ENCODE results near the gene CHPF.

CHPF gene

GRCh38 chr2:219493086-219493485 is 50.5 kb downstream of the CHPF start:
- no peak for DNase-seq

GRCh38 chr2:219492575-219492974 is 51.0 kb downstream of the CHPF start:
- no peak for DNase-seq

GRCh38 chr2:219491278-219491963 is 52.2 kb downstream of the CHPF start:
- no peak for DNase-seq

- no peak for DNase-seq
Observed at GRCh38 chr2:219490600-219491130, 52.9 kb downstream of the CHPF start.

- DNase-seq: no peak
Observed at GRCh38 chr2:219490186-219490585, 53.4 kb downstream of the CHPF start.

- DNase-seq: no peak
Observed at GRCh38 chr2:219489315-219489714, 54.3 kb downstream of the CHPF start.

All from activated CD4-positive, alpha-beta T cell treated with anti-CD3 and anti-CD28 coated beads for 1 hour (primary cell).